ENCODE measurements around the gene ZNF660.

The ZNF660 gene

GRCh38 chr3:44643024-44643423 is 58.3 kb downstream of the ZNF660 start:
- H3K36me3 ChIP-seq (ENCODE audit: control insufficient read depth, insufficient read depth, low read length), result peaks cover 12% of the 10 kb centered on the region
- no peaks in the 10 kb centered on the region for H3K4me1 ChIP-seq (ENCODE audit: control insufficient read depth, insufficient read depth, low read length)
- peaks cover 10% of the 10 kb centered on the region for H3K9me3 ChIP-seq (ENCODE audit: control insufficient read depth, low read length)
- H3K9ac ChIP-seq (ENCODE audit: low read length), result no peak overlapping the region
- H3K4me3 ChIP-seq (ENCODE audit: low read length), result no peak overlapping the region
- no peaks in the 10 kb centered on the region for H3K27me3 ChIP-seq (ENCODE audit: control insufficient read depth, insufficient read depth, low read length)

GRCh38 chr3:44647771-44648170 is 63.0 kb downstream of the ZNF660 start:
- Histone ChIP-seq H3K4me3 (ENCODE audit: low read length) (no peak overlapping the region), H3K36me3 (ENCODE audit: control insufficient read depth, insufficient read depth, low read length) (peaks cover 10% of the 10 kb centered on the region), H3K27me3 (ENCODE audit: control insufficient read depth, insufficient read depth, low read length) (no peaks in the 10 kb centered on the region), H3K4me1 (ENCODE audit: control insufficient read depth, insufficient read depth, low read length) (no peaks in the 10 kb centered on the region), H3K9ac (ENCODE audit: low read length) (no peak overlapping the region), H3K9me3 (ENCODE audit: control insufficient read depth, low read length) (peaks cover 3% of the 10 kb centered on the region)

- peak within 1 kb of the TSS; percentile 56 for H3K4me3 ChIP-seq (ENCODE audit: low read length)
- H3K36me3 ChIP-seq (ENCODE audit: control insufficient read depth, insufficient read depth, low read length), result peaks cover 5% of the 10 kb centered on the region
- no peaks in the 10 kb centered on the region for H3K27me3 ChIP-seq (ENCODE audit: control insufficient read depth, insufficient read depth, low read length)
- no peaks in the 10 kb centered on the region for H3K9me3 ChIP-seq (ENCODE audit: control insufficient read depth, low read length)
- no peaks in the 10 kb centered on the region for H3K4me1 ChIP-seq (ENCODE audit: control insufficient read depth, insufficient read depth, low read length)
- peak within 1 kb of the TSS; percentile 73 for H3K9ac ChIP-seq (ENCODE audit: low read length)
Measured at GRCh38 chr3:44648564-44649229, 63.9 kb downstream of the ZNF660 start, which contains the start of gene ZNF35. Gene ZNF35, plus strand, starts transcription at chr3:44648732. Its CDS starts 2,336 bp downstream, at chr3:44651068.
